ENCODE results near the gene SIPA1L3. TPM values are rescaled to one million over a fixed set of nuclear protein-coding genes. Genes with fewer than 3 reads are reported as not detected.
A peak's percentile ranks its signal among the peaks of the same experiment; 100 is the strongest.

SIPA1L3 gene
- total and polyA plus RNA-seq, 8 donors = 19.7 to 44.8 (median 25.8) TPM

- FAIRE-seq = no peak
- H3K4me1 ChIP-seq = no peaks in the 10 kb centered on the region
These were observed 108.2 kb downstream of the SIPA1L3 start for GRCh38 chr19:38015216-38015615.

GRCh38 chr19:38015761-38016160 is 108.8 kb downstream of the SIPA1L3 start:
- H3K27ac ChIP-seq = no peak overlapping the region
- no peaks in the 10 kb centered on the region for H3K4me1 ChIP-seq
- intact Hi-C loops (cut with DNase I) = no loop called here
- TF ChIP-seq CTCF (IDR thresholded peaks at IDR 0.05) = no peak
- H3K36me3 ChIP-seq = no peaks in the 10 kb centered on the region
- FAIRE-seq (no peak), ATAC-seq (no peak), DNase-seq (no peak)
- no peak overlapping the region for H3K4me3 ChIP-seq
- H3K9me3 ChIP-seq = no peaks in the 10 kb centered on the region
- no peaks in the 10 kb centered on the region for H3K27me3 ChIP-seq
- 88 to 90% methylated on average over 7 of the region's 7 CpGs for WGBS, 2 donors

More at GRCh38 chr19:38015216-38015615, 108.2 kb downstream of the SIPA1L3 start:
- Histone ChIP-seq H3K27ac (no peak overlapping the region), H3K4me3 (no peak overlapping the region), H3K36me3 (no peaks in the 10 kb centered on the region), H3K27me3 (no peaks in the 10 kb centered on the region), H3K9me3 (no peaks in the 10 kb centered on the region)
- ATAC-seq (peak in 1 of 4 donors; percentile 60), DNase-seq (no peak)
- intact Hi-C loops (cut with DNase I) = no loop called here
- no peak for TF ChIP-seq CTCF (IDR thresholded peaks at IDR 0.05)
- 93 to 99% methylated on average over 6 of the region's 6 CpGs for WGBS, 2 donors

- 95% methylated on average over 6 of the region's 6 CpGs for WGBS, 2 donors
- no peaks in the 10 kb centered on the region for H3K27me3 ChIP-seq
- no peak overlapping the region for H3K4me3 ChIP-seq
- intact Hi-C loops (cut with DNase I) = no loop called here
- no peak overlapping the region for H3K27ac ChIP-seq
- H3K9me3 ChIP-seq = no peaks in the 10 kb centered on the region
- TF ChIP-seq CTCF (IDR thresholded peaks at IDR 0.05) = no peak
- H3K4me1 ChIP-seq = peaks cover 0 to under 1% (median under 1%) of the 10 kb centered on the region in 3 donors
- no peaks in the 10 kb centered on the region for H3K36me3 ChIP-seq
- FAIRE-seq (no peak), DNase-seq (no peak), ATAC-seq (no peak)
These were observed 110.6 kb downstream of the SIPA1L3 start for GRCh38 chr19:38017401-38018151.

- FAIRE-seq = no peak
- Histone ChIP-seq H3K36me3 (no peaks in the 10 kb centered on the region), H3K9me3 (no peaks in the 10 kb centered on the region), H3K4me3 (no peak overlapping the region), H3K27me3 (no peaks in the 10 kb centered on the region), H3K4me1 (peaks cover 10 to 13% (median 13%) of the 10 kb centered on the region in 3 donors), H3K27ac (no peak overlapping the region)
- TF ChIP-seq CTCF (IDR thresholded peaks at IDR 0.05) = no peak
- intact Hi-C loops (cut with DNase I) = no loop called here
- 90 to 94% methylated on average over 5 of the region's 5 CpGs for WGBS, 2 donors
- no peak for DNase-seq
- ATAC-seq = no peak
These were observed 111.8 kb downstream of the SIPA1L3 start for GRCh38 chr19:38018694-38019395.

GRCh38 chr19:38019396-38019724 is 112.4 kb downstream of the SIPA1L3 start:
- Histone ChIP-seq H3K36me3 (no peaks in the 10 kb centered on the region), H3K27ac (no peak overlapping the region), H3K4me1 (peaks cover 15 to 18% (median 18%) of the 10 kb centered on the region in 3 donors), H3K9me3 (no peaks in the 10 kb centered on the region), H3K4me3 (no peak overlapping the region), H3K27me3 (no peaks in the 10 kb centered on the region)
- no peak for FAIRE-seq
- DNase-seq = no peak
- WGBS, 2 donors = 87 to 91% methylated on average over 2 of the region's 2 CpGs
- TF ChIP-seq CTCF (IDR thresholded peaks at IDR 0.05) = no peak
- ATAC-seq = no peak
- intact Hi-C loops (cut with DNase I) = no loop called here

All from pancreas (tissue), 10 donors.